AG09309 (cell line): Measurements from ENCODE around the gene LHFPL2.
A peak's percentile ranks its signal among the peaks of the same experiment; 100 is the strongest.

Experiments used
- DNase-seq: peaks from one replicate; pipeline ENCODE4 v3.0.0-alpha.2; 2010; ENCODE audit warnings: low read depth
- H3K4me3 ChIP-seq: 2 replicates; pipeline ENCODE4 v1.5.1; 2011; ENCODE audit warnings: mild to moderate bottlenecking, low read depth, low read length, moderate library complexity; ENCODE audit not compliant: control insufficient read depth
- CTCF ChIP-seq: IDR thresholded peaks from 2 replicates; pipeline ENCODE4 v1.5.1; 2011; ENCODE audit warnings: mild to moderate bottlenecking, low read depth, low read length, inconsistent platforms; ENCODE audit not compliant: insufficient read depth, control insufficient read depth; ENCODE audit errors: missing control alignments

LHFPL2 gene

DNA sequence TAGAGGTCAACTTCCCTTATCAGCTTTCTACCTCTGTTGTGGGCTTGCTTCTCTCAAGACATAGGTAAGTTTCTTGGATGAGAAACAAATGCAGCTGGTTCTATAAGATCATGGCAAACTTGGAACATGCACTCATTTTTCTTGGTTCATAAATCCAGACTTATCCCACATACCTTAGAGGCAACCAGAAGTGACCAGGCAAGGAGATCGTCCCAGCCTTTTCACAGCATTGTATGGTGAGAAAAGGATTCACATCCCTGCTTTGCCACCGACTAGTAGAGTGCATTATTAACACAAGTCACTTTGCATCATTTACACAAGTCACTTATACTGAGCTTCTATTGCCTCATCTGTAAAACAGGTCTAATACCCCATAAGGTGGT, 35.4 kb downstream of the LHFPL2 start:
- H3K4me3 ChIP-seq = no peak overlapping the region
- no peak for DNase-seq
- no peak for TF ChIP-seq CTCF

DNA sequence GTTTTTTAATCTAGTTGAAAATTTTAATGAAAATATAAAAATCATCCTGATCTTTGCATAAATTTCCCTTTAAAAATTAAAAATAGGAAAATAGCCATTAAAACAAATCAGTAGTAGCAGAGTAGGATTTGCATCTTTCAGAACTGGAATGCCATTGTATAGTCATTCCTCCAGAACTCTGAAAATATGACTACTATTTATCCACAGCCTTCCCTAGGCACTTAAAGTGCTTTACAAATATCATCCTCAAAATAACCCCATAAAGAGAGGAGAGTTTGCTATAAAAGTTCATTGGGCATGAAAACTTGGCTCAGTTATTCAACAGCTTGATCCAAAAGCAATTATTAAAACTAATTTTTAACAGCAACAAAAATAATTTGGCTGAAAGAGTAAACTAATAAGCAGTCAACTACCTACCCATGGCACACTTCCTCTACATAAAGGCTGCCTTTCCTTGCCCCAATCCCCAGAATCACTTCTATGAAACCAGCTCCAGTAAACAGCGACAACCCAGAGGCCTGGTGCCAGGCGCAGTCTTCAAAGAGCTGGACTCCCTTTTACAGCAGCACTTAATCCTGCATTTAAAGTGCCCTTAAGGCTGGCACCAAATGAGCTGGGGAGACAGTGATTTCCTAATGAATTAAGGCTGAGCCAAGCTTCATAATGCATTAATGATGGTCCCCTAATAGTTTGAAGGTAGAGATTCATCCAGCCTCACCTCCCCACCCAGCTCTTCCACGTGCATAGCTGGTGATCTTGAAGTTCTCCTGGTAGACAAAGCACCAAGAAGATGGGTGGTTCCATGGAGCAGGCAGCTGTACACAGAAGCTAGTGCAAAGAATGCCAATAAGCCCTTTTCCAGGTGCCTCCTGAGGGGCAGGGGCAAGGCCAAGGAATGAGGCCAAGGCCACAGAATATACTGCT, 36.1 kb downstream of the LHFPL2 start:
- no peak overlapping the region for H3K4me3 ChIP-seq
- DNase-seq = no peak
- TF ChIP-seq CTCF = no peak

- no peak for DNase-seq
- H3K4me3 ChIP-seq = no peak overlapping the region
- no peak for TF ChIP-seq CTCF
Observed at GRCh38 chr5:78611126-78611605, 37.4 kb downstream of the LHFPL2 start.

DNA sequence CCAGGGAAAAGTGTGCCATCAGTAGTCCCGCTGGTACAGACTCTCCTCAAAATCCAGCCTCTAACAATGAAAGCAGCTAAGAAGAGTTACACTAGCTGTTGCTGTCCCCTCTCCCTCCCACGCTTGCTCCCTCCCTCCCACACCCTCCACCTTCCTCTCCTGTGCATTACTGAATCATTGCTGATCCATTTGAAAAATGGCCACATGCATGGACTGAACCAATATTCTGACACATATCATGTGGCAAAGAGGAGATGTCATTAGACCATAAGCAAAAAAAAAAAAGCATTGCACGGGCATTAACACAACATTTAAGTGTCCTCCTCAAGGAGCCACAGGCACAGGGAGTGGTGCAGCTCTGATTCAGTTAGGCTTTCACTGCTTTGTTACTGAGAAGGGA, 37.9 kb downstream of the LHFPL2 start:
- TF ChIP-seq CTCF = no peak
- H3K4me3 ChIP-seq = no peak overlapping the region
- DNase-seq = no peak

- DNase-seq = no peak
- no peak overlapping the region for H3K4me3 ChIP-seq
- peak; percentile 38 for TF ChIP-seq CTCF
Observed at GRCh38 chr5:78610163-78610583, 38.4 kb downstream of the LHFPL2 start.

GRCh38 chr5:78607864-78608263, 40.7 kb downstream of the LHFPL2 start:
- H3K4me3 ChIP-seq = no peak overlapping the region
- no peak for DNase-seq
- TF ChIP-seq CTCF = no peak

DNA sequence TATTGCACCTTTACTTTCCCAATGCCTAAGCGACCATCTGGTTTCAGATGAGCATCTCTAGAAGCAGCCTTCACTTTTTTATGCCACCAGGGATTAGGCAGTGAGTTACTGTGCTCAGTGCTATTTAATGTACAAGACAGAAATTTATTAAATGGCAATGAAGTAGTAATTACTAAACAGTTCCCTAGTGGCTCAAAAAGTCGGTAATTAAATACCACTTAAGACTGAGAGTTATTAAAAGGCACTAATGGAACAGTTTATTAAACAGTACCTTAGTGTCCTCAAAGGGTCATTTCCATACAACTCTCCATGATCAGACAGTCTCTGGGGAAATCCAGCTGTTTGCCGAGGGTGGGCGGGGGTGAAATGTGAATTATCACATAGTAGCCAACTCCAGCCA, 42.3 kb downstream of the LHFPL2 start:
- no peak for DNase-seq
- no peak overlapping the region for H3K4me3 ChIP-seq
- no peak for TF ChIP-seq CTCF
